ENCODE measurements around the gene NR5A1. TPM values are rescaled to one million over a fixed set of nuclear protein-coding genes. Genes with fewer than 3 reads are reported as not detected.

Gene NR5A1
- total and polyA plus RNA-seq, 11 donors, result 0.04 to 0.14 TPM; not detected in 9

DNA sequence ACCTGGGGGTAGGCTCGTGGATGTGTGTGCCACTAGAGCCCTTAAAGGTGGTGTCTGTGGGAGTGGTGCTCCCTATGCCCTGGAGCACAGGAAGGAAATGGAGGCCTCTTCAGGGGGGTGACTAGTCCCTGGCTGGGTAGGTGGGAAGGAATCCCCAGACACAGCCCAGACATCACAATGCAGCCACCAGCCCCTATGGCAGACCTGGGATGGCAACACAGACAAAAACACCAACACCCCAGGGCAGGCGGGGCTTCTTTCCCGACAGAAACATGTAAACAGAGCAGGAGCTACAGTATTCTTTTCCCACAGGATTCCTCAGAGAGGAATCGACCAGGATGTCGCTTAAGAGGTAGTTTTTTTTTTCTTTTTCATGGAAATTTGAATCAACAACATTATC lies 10.4 kb upstream of the NR5A1 start:
- 78 to 85% (median 81%) methylated on average over 4 to 5 of the region's 5 CpGs for WGBS, 4 donors
- ATAC-seq, result no peak
- no peak for TF ChIP-seq POLR2A (IDR thresholded peaks at IDR 0.05)
- TF ChIP-seq, protein P1, sequence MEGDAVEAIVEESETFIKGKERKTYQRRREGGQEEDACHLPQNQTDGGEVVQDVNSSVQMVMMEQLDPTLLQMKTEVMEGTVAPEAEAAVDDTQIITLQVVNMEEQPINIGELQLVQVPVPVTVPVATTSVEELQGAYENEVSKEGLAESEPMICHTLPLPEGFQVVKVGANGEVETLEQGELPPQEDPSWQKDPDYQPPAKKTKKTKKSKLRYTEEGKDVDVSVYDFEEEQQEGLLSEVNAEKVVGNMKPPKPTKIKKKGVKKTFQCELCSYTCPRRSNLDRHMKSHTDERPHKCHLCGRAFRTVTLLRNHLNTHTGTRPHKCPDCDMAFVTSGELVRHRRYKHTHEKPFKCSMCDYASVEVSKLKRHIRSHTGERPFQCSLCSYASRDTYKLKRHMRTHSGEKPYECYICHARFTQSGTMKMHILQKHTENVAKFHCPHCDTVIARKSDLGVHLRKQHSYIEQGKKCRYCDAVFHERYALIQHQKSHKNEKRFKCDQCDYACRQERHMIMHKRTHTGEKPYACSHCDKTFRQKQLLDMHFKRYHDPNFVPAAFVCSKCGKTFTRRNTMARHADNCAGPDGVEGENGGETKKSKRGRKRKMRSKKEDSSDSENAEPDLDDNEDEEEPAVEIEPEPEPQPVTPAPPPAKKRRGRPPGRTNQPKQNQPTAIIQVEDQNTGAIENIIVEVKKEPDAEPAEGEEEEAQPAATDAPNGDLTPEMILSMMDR (IDR thresholded peaks at IDR 0.05), result no peak
- intact Hi-C loops (cut with DNase I), result loop anchor here in 1 of 10 donors (10.0 kb wide), 1 partner anchor 363 kb away; no protein-coding TSS in a partner anchor
- Histone ChIP-seq H3K4me3 (no peak overlapping the region), H3K9me3 (no peaks in the 10 kb centered on the region), H3K27ac (no peak overlapping the region), H3K4me1 (peaks cover 0 to 16% (median 1%) of the 10 kb centered on the region in 12 donors), H3K27me3 (no peaks in the 10 kb centered on the region), H3K36me3 (no peaks in the 10 kb centered on the region)
- DNase-seq, result no peak

- TF ChIP-seq, protein P1 (IDR thresholded peaks at IDR 0.05), result no peak
- TF ChIP-seq POLR2A (IDR thresholded peaks at IDR 0.05), result no peak
- intact Hi-C loops (cut with DNase I), result loop anchor here in 1 of 10 donors (10.0 kb wide), 1 partner anchor 360 kb away; no protein-coding TSS in a partner anchor
Measured at GRCh38 chr9:124514874-124515273, 7.7 kb upstream of the NR5A1 start.

DNA sequence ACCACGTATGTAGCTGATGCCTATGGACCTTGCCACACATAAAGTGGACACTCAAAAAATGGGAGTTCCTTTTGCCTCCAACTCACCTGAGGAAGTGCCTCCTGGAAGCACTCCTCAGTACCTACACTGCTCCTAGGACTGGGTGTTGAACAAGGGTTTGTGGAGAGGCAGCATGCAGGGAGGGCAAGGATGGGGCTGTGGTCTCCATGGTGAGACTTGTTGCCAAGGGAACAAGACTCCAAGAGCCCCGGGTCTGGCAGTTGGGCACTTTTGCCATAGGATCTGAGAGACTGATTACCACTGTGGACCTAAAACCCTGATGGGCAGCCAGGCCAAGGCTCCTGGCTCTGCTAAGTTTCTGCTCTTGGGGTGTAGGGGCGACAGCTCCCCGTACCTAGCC lies 6.9 kb upstream of the NR5A1 start:
- ATAC-seq (no peak), DNase-seq (no peak)
- Histone ChIP-seq H3K4me3 (no peak overlapping the region), H3K9me3 (no peaks in the 10 kb centered on the region), H3K27ac (no peak overlapping the region), H3K27me3 (no peaks in the 10 kb centered on the region), H3K36me3 (no peaks in the 10 kb centered on the region), H3K4me1 (peaks cover 0 to 20% (median 1%) of the 10 kb centered on the region in 12 donors)
- 77 to 83% (median 82%) methylated on average over 4 of the region's 4 CpGs for WGBS, 4 donors
- TF ChIP-seq, protein P1 (IDR thresholded peaks at IDR 0.05), result no peak
- TF ChIP-seq POLR2A (IDR thresholded peaks at IDR 0.05), result no peak
- intact Hi-C loops (cut with DNase I), result loop anchor here in 1 of 10 donors (10.0 kb wide), 1 partner anchor 359 kb away; no protein-coding TSS in a partner anchor

More at GRCh38 chr9:124514874-124515273, 7.7 kb upstream of the NR5A1 start:
- 81 to 91% (median 84%) methylated on average over 5 of the region's 5 CpGs for WGBS, 4 donors
- Histone ChIP-seq H3K4me1 (peaks cover 0 to 20% (median 1%) of the 10 kb centered on the region in 12 donors), H3K27ac (no peak overlapping the region), H3K27me3 (no peaks in the 10 kb centered on the region), H3K36me3 (no peaks in the 10 kb centered on the region), H3K4me3 (no peak overlapping the region), H3K9me3 (no peaks in the 10 kb centered on the region)
- DNase-seq, result no peak
- ATAC-seq, result no peak

- Histone ChIP-seq H3K36me3 (no peaks in the 10 kb centered on the region), H3K4me3 (no peak overlapping the region), H3K4me1 (peaks cover 0 to 20% (median 1%) of the 10 kb centered on the region in 12 donors), H3K9me3 (no peaks in the 10 kb centered on the region), H3K27me3 (no peaks in the 10 kb centered on the region), H3K27ac (no peak overlapping the region)
- intact Hi-C loops (cut with DNase I), result loop anchor here in 1 of 10 donors (10.0 kb wide), 1 partner anchor 359 kb away; no protein-coding TSS in a partner anchor
- WGBS, 4 donors, result 32 to 71% (median 38%) methylated on average over 1 to 5 of the region's 5 CpGs
- peak; percentile 88 to 91 (median 89) for ATAC-seq
- no peak for TF ChIP-seq POLR2A (IDR thresholded peaks at IDR 0.05)
- TF ChIP-seq, protein P1 (IDR thresholded peaks at IDR 0.05), result no peak
- DNase-seq, result peak in 3 of 5 donors; percentile 52 to 67 (median 54)
Measured at GRCh38 chr9:124513376-124513994, 6.3 kb upstream of the NR5A1 start.

Measured in heart left ventricle (tissue), 16 donors.